GM12865 (cell line): ENCODE measurements around the gene CAPN2.

ENCODE experiments used
- DNase-seq: peaks from one replicate; pipeline ENCODE4 v3.0.0; 2010; ENCODE audit warnings: low read depth
- H3K4me3 ChIP-seq: 2 replicates; pipeline ENCODE4 v1.5.1; 2011; ENCODE audit warnings: mild to moderate bottlenecking, low read depth, low read length, control low read depth
- CTCF ChIP-seq: IDR thresholded peaks from 2 replicates; pipeline ENCODE4 v1.5.1; 2011; ENCODE audit warnings: low read length, control low read depth, low read depth, inconsistent platforms; ENCODE audit not compliant: insufficient read depth; ENCODE audit errors: missing control alignments

Gene CAPN2

GRCh38 chr1:223765036-223765718 lies 52.8 kb downstream of the CAPN2 start:
- TF ChIP-seq CTCF: no peak
- DNase-seq: no peak

DNA sequence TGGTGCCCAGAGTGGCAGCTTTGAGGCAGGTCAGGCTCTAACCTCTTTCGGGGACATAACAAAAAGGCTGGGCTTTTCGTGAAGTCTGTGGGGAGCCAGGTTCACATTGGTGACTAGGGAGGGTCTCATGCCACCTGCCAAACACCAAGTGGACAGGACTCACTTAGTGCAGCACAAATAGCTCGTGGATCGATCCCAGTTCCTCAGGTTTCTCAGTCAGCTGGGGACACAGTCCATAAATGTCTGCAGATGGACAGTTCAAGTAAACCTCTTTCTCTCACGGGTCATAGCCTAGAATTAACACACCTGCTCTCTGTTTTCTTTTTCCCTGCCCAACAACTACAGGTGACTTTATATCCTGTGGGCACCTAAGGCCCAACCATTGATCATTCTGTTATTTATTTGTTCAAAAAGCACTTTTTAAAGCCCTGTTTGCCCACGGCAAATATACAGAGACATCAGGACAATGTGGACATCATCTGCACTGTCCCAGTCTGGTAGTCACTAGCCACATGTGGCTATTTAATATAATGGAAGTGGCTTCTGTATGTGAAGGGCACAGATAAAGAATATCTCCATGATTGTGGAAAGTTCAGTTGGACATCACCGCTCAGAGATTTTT lies 53.5 kb downstream of the CAPN2 start:
- H3K4me3 ChIP-seq: no peak overlapping the region
- no peak for DNase-seq
- TF ChIP-seq CTCF: no peak

More at GRCh38 chr1:223765036-223765718, 52.8 kb downstream of the CAPN2 start:
- H3K4me3 ChIP-seq: no peak overlapping the region

DNA sequence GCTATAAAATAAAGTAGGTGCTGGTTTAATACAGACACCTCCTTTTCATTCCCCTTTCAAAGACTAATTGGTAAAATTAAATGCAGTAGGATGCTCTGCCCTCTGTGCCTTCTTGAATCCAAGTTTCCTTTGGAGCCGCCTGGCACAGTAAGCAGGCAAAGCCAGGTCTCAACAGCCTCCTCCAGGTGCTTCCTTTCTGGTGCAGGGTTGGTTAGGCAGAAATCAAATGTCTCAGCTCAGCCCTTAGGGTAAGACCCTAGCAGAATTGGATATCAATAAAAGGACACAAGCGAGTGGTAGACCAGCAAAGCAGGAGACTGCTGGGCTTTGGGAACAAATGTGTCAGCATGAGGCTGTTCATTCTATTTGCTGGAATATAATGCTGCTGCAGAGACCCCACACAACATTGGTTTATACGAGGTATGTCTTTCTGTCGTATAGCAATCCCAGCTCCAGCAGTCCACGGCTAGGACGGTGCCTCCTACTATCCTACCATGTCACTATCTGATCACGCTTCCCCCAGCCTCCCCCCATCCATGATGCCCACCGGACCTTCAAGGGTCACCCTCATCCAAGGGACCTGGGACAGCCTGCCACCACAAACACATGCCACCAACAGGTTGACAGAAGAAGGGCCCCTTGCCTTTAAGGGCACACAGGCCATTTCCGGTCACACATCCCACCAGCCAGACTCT lies 58.4 kb downstream of the CAPN2 start:
- no peak for DNase-seq
- H3K4me3 ChIP-seq: no peak overlapping the region
- no peak for TF ChIP-seq CTCF

- TF ChIP-seq CTCF: no peak
- no peak for DNase-seq
- H3K4me3 ChIP-seq: no peak overlapping the region
Measured at GRCh38 chr1:223771469-223771813, 59.1 kb downstream of the CAPN2 start.

- H3K4me3 ChIP-seq: no peak overlapping the region
- TF ChIP-seq CTCF: no peak
- peak; percentile 43 for DNase-seq
Measured at GRCh38 chr1:223771814-223772770, 59.8 kb downstream of the CAPN2 start.

GRCh38 chr1:223772771-223773160 lies 60.4 kb downstream of the CAPN2 start:
- no peak overlapping the region for H3K4me3 ChIP-seq

More at GRCh38 chr1:223772771-223773160, 60.4 kb downstream of the CAPN2 start:
- no peak for DNase-seq
- no peak for TF ChIP-seq CTCF
